Measurements from ENCODE around the gene DAPK2.
"Not testable (repeated sequence)": the region's sequence is repeated elsewhere in the genome, so short reads cannot be mapped to it uniquely, and the experiment has no call there.

Gene DAPK2

DNA sequence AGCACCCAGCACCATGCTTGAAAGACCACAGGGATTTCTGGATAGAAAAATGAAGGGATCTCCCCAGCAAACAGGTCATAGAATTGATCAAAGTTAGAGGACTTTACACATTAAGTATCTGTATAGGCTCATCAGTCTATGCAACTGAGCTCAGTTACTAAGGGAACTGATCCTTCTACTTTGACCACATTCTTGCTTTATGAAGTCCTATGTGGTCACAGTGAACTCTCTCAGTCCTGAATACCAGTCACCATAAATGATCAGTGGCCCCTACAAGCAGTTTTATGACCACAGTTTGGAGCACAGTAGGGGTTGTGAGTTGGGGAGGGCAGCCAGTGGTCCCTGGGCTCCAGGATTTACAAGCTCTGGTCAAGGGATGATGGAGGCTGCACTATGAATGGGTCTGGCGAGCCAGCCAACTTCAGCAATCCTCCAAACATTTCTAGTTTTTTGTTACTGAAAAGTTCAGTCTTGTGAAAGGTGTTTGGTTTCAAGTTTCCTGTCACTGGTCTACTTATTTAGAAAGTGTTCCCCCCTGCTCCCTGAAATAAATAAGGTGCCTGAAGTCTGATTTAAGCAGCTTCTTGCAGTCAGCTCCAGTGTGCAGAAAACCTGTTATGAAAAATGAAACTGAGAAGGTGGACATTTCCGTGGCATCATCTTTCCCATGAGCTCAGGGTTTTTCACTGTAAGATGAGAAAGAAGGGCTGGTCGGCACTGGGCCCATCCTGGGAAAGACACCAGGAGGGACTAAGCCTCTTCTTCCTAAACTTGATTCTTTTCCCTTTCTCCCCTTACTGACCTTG lies 75.5 kb downstream of the DAPK2 start:
- DNase-seq = peak; percentile 4

DNA sequence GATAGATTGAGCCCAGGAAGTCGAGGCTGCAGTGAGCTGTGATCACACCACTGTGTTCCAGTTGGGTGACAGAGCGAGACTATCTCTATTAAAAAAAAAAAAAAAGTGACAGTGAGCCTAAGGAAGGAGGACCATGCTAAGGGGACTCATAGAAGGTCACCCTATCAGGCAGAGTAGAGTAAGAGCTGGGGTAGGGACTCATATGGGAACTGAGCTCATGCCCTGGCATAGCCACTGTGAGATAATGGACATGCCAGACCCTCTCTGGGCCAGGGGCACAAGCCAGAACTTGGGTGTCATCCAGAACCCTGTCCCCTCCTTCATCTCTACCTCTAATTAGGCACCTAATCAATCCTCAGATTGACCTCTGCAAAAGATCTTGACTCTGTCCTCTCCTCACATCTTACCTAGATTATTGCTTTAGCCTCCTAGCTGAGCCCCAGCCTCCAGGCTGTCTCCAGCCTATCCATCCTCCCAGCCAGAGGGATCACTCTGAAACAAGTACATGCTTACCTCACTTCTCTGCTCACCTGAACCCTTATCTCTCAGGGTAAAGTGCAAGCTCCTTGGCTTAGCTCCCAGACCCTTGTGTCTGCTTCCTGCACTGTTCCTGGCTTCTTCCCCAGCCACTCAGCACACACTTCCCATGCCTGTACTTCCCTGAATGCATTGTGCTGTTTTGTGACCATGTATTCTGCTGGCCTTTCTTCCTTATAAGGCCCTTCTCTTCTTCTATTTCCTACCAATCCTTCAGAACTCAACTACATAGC lies 76.4 kb downstream of the DAPK2 start:
- DNase-seq = no peak

DNA sequence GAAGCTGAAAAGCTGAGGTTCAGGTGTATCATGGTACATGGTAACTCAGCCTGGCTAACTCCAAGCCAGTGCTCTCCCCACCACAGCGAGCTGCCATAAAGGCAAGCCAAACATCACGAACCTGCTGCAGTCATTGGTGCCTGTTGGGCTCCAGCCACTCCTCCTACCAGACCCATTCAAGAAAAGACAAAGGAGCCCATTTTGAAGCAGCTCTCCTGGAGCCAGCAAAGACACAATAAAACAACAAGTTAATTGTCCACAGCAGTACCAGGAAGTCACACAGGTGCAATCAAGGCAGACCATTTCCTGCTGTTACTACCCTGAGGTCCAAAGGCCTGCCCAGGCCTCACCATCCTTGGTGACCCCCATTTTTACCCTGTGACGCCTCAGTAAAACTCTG lies 77.6 kb downstream of the DAPK2 start:
- no peak for DNase-seq

DNA sequence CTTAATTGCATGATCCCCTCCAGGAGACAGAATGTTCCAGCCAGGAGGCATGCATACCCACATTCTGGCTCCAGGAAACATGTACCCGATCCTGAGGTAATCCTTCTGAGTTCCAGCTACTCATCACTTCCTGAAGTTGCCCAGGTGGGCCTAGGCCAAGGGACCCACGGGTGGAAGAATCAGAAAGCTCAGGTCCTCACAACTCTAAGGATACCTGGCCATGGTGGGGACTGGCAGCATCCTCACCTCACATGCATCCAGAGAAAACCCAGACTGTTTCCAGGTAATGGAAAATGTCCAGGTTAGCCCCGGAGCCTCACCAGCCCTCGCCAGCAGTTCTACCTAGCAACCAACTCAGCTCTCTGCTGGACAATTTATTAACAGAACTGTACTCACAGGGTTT lies 78.2 kb downstream of the DAPK2 start:
- DNase-seq = no peak

DNA sequence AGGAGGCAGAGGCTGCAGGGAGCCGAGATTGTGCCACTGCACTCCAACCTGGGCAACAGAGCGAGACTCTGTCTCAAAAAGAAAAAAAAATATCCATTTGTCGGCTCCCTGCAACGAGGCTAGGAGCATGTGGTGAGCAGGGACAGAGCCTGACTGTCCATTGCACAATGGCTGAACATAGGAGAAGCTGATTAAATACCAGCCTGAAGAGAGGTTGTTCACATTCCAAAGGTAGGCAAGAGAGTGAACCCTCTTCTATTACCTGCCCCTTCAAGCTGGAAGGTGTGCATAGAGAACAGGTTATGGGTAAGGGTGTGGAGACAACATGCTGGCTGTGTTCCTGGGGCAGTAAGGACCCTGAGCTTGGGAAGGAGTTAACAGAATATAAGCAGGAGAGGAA lies 78.7 kb downstream of the DAPK2 start:
- DNase-seq = no peak

DNA sequence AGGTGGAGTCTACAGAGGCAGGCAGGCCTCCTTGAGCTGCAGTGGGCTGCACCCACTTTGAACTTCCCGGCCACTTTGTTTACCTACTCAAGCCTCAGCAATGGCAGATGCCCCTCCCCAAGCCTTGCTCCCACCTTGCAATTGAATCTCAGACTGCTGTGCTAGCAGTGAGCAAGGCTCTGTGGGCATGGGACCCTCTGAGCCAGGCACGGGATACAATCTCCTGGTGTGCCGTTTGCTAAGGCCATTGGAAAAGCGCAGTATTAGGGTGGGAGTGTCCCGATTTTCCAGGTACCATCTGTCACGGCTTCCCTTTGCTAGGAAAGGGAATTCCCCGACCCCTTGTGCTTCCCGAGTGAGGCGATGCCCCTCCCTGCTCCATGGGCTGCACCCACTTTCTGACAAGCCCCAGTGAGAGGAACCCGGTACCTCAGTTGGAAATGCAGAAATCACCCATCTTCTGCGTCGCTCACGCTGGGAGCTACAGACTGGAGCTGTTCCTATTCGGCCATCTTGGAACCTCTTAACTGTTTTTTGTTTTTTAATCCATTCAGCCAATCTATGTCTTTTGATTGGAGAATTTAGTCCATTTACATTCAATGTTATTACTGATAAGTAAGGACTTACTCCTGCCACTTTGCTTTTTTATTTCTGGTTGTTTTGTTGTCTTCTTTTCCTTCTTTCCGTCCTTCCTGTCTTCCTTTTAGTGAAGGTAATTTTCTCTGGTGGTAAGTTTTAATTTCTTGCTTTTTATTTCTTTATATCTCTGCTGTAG lies 83.2 kb downstream of the DAPK2 start:
- not testable (repeated sequence) for DNase-seq

DNA sequence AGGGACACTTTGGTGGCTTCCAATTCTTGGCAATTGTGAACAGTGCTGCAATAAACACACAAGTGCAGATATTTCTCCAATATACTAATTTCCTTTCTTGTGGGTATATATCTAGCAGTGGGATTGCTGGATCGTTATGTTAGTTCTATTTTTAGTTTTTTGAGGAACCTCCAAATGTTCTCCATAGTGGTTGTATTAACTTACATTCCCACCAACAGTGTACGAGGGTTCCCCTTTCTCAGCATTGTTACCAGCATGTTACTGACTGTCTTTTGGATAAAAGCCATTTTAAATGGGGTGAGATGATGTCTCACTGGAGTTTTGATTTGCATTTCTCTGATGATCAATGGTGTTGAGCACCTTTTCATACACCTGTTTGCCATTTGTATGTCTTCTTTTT lies 92.8 kb downstream of the DAPK2 start:
- no peak for DNase-seq

DNA sequence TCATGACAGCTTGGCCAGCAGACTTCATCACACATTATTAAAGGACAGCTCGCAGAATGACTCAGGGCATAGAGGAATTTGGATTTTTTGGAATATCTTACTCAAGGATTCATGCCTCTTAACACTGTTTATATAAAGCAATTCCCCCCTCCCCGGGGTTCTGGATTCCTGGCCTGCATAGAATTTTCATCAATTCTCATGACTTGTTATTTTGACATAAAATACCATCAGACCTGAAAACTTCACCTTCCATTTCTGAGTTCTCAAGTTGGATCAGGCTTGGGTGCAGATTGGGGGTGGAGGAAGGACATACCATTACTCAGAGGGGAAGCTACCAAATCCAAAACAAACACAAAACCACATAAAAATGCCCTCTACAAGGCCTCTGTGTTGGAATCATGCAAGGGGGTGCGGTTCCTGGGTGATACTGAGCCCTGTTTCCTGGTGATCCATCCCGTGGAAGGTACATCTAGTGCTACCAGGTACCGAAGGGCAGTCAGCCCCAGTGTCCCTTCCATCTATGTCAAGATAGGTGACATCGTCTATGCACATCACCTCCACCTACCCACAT lies 95.3 kb downstream of the DAPK2 start:
- DNase-seq = no peak

DNA sequence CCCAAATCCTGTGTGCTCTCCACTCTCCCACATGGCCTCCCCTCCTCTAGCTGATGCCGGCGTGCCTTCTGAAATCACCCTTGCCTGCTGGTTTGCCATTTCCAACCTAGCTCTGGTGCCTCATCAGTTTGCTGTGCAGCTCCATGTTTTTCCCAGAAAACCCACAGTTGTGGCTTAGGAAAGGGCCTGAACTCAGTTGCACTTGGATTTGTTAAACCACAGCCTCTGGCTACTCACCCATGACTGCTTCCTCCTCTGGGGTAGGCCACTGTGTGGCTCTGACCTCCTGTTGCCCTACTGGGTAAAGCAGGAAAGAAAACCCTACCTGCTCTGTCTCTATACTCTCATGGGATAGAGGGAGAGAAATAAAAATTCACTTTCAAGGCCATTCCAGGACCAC lies 97.3 kb downstream of the DAPK2 start:
- no peak for DNase-seq

DNA sequence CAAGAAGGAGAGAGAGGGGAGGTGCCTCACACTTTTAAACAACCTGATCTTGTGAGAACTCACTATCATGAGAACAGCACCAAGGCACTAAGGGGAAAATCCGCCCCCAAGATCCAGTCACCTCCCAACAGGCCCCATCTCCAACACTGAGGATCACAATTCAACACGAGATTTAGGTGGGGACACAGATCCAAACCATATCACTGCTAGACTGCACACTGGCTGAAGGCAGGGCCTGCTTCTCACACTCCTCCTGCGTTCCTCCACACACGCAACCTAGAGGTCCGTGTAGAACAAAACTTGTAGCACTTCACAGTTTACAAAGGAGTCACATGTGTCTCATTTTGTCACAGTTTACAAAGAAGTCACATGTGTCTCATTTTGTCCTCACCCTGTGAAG lies 97.8 kb downstream of the DAPK2 start:
- DNase-seq = no peak

DNA sequence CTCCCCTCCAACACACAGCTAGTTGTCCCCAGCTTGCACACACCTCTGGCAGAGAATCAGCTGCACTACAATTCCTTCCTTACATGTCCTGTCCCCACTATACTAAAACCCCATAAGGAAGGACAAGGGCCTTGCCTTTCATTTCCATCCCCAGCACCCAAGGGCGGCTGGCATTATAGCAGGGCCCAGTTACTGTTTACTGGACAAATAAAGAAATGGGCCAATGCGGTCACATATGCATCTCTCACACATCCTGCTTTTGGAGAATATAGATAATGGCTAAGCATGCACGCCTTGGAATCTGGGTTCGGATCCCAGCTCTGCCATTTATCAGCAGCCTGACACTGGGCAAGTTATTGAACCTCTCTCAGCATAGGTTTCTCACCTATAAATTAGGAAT lies 99.1 kb downstream of the DAPK2 start:
- DNase-seq = no peak

DNA sequence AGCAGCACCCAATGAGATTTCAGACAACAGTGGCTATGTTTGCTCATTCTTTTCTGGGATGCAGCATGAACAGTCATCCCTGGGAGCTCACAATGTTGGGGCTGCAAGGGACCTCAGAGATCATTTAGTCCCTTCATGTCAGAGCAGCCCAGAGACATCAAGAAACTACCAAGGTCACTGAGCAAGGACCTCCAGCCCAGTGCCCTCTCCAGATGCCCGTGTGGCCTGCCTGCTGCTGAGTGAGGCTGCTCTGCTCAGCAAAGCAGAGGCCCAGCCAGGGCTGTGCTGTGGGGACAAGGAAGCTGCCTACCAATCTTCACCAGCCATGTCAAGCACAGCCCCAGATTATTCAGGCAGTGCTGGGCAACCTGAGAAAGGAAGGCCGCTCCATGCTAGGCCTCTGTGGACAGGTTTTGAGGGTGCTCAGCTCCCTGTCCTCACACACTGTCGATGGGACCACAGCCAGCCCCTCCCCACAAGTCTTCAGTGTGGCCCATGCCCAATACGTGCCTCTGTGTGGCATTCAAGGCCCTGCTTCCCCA lies 99.7 kb downstream of the DAPK2 start:
- DNase-seq = no peak

DNA sequence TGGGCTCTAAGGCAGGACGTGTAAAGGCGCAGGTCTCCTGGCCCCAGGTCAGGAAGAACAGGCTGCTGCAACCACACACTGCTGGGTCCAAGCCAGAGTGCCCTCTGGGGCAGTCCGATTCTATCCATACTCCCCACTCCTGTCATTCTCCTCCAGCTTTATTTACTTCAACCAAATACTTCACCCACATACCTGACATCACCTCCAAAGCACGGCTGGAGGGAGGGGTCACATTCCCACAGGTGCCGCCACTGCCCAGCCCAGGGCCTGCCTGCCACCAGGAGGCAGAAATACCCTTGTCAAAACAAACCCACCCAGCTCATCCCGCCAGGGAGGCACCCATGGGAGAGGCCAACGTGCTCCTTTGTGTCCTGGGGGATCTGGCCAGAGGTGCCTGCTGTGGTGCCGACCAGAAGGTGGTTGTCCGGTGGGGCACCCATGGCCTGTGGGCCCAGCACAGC lies 100.4 kb downstream of the DAPK2 start:
- DNase-seq = no peak

DNA sequence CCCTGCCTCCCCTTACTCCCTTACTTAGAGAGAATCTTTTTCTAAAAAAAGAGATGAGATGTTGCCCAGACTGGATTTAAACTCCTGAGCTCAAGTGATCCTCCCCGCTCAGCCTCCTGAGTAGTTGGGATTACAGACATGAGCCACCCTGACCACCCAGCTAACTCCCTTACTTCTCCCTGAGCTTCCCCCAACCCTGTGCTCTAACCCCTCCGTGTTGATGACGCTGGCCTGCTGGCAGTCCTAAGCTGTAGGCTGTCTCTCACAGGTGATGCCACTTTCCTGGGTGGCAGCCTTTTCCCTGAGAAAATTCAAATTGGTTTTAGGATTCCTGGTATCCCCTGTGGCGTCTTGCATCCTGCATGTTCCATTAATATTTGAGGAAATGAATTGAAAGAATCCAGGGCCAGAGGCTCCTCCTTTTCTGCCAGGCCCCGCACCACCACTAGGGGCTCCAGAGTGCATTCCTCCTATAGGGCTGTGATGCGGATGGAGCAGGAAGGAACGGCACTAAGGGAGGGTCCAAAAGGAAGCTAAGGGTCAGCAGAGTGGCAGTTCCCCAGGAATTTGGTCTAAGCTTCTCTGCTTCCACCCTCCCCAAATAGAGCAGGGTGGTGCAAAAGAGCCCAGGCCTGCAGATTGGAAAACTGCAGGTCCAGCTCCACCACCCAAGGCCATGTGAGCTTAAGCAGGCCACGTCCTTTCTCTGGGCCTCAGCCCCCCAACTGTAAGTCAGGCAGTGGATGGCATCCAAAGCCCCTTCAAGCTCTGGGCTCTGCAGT lies 101.1 kb downstream of the DAPK2 start:
- peak; percentile 60 for DNase-seq

DNA sequence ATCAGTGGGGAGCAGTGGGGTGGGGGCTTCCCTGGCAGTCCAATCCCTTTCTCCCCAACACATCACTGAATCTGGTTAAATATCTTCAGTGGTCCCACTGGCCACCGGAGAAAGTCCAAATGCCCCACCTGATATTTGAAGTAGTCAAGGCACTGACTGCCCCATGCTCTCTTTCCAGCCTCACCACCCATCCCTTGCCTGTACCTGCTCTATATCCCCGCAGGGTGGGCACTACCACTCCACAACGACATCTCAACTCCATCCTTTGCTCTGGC lies 101.7 kb downstream of the DAPK2 start:
- DNase-seq = no peak

DNA sequence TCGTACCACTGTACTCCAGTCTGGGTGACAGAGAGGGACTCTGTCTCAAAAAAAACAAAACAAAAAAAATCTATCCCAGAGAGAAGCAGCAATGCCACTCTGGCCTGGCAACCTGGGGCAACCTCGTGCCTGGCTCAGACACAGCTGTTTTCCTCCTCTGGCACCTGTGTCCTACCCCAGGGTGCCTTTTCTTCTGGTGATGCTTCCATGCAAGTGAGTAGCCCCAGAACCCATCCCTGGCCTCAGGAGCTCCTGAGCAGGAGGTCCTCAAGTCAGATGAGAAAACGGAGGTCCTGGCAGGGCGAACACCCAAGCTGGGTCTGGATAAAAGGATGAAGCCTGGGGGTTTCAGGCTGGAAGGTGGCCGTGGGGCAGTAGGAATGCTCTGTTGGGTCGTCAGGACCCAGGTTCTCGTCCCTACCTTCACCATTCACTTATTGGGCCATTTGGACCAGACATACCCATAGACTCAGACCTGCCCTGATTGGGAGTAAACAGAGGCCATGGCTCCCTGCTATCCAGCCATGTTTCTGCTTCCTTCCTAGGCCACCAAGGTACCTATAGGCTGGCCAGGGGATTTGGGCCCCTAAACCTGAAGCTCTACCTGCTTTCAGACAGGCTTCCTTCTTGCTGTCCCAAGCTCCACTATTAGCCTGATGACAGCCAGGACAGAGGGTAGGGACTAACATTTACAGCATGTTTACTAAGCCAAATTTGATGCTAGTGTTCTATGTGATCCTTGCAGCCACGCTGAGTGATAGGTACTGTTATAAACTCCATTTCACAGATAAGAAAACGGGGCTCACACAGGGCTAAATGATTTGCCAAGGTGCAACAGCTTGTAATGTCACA lies 102.2 kb downstream of the DAPK2 start:
- no peak for DNase-seq

DNA sequence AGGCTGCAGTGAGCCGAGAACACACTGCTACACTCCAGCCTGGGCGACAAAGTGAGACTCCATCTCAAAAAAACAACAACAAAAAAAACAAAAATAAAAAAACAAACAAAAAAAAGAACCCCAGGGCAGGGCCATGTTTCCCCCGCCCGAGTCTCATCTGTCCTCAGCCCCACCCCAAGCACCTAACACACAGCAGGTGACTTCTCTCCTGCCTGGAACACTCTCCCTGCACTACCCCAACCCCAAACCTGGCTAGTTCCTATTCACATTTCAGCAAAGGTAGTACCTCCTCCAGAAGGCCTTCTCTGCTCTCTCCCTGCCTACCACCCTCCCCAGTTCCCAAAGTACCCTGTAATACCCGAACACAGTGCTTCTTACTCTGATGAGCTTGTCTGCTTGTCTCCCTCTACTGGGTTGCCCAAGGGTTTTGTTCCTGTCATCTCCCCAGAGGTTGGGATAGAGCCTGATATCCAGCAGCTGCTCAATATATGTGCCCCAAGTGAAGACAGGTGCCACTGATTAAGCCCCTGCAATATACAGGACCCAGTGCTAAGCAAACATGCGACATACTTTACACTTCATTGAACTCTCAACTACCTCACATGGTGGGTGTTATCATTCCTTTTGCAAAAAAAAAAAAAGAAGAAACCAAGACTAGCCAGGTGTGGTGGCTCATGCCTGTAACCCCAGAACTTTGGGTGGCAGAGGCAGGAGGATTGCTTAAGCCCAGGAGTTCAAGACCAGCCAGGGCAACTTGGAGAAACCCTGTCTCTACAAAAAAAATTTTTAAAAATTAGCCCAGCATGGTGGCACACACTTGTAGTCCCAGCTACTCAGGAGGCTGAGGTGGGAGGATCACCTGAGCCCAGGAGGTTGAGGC lies 103.6 kb downstream of the DAPK2 start:
- DNase-seq = no peak

DNA sequence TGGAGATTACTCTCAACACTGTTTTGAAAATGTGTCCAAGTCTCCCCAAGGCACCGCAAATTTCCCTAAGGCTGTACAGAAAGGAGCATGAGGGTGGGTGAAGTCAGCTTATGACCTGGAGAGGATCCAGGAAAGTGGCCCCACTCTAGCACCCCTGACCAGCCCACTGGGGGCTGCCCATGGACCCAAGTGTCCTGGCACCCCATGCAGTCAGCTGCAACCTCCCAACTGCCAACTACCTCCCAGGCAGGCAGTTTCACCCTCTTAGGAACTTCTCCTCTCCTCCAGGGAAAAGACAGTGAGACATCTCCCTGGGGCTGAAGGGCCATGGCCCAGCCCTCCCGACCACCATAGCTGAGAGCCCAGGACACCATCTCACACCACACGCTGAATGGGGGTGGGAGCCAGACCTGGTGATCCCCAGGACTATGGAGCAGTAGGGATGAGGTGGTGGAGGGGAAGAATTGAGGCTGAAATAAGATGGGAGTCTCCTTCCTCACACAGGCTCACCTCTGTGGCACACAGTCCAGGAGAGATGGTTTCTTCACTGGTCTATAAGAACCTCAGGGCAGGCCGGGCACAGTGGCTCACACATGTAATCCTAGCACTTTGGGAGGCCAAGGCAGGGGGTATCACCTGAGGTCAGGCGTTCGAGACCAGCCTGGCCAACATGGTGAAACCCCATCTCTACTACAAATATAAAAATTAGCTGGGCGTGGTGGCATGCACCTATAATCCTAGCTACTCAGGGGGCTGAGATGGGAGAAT lies 104.4 kb downstream of the DAPK2 start:
- no peak for DNase-seq

DNA sequence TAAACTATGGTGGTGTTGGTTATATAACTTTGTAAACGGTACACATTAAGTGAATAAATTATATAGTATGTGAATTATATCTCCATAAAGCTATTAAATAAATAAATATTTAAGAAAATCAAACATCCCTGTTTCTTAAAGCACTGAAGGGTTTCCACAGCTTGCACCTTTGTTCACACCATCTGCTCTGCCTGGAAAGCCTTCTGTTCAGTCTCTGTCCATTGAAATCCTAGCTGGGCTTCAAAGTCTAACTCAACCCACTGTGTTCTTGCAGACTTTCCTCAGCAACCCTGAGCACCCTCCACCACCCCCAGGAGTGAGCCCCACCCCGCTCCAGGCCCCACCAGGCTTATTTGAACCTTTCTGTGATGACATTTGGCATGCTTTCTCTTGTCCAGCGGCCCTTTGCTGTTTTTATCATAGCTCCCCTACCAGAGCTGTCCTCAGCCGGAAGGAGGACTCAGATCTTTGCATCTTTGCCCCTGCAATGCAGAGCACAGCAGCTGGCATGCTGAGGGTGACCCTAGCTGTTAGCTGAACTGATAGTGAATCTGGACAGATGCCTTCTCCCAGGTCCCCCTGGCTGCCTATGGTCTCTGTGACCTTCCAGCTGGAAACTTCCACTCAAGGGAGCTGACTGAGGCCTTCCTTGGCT lies 105.2 kb downstream of the DAPK2 start:
- DNase-seq = no peak
